HG02884 (cell line): ENCODE data around the gene ZNHIT2.
A peak's percentile ranks its signal among the peaks of the same experiment; 100 is the strongest.

Experiments
- ATAC-seq: cut with Tn5 transposase; IDR thresholded peaks from one replicate; pipeline ENCODE4 v1.9.1; 2021; ENCODE audit warnings: mild to moderate bottlenecking, moderate library complexity; ENCODE audit not compliant: unreplicated experiment

ZNHIT2 gene

GRCh38 chr11:65107751-65108468, 9.6 kb downstream of the ZNHIT2 start:
- no peak for ATAC-seq

- ATAC-seq = no peak
These were observed 10.4 kb downstream of the ZNHIT2 start for GRCh38 chr11:65107078-65107477.

GRCh38 chr11:65104628-65105027, 12.9 kb downstream of the ZNHIT2 start:
- no peak for ATAC-seq

GRCh38 chr11:65103476-65103875, 14.0 kb downstream of the ZNHIT2 start:
- ATAC-seq = no peak

- ATAC-seq = no peak
These were observed 15.1 kb downstream of the ZNHIT2 start for GRCh38 chr11:65102142-65103095.

- no peak for ATAC-seq
These were observed 16.7 kb downstream of the ZNHIT2 start for GRCh38 chr11:65100674-65101350.

GRCh38 chr11:65096926-65097325, 20.6 kb downstream of the ZNHIT2 start:
- no peak for ATAC-seq

GRCh38 chr11:65095974-65096806, 21.3 kb downstream of the ZNHIT2 start, which contains the start of gene VPS51:
TSS of gene VPS51 (plus strand) at chr11:65096214. CDS start at chr11:65096251, 37 bp downstream.
- peak; percentile 75 for ATAC-seq

GRCh38 chr11:65095427-65095826, 22.1 kb downstream of the ZNHIT2 start:
- no peak for ATAC-seq

GRCh38 chr11:65090628-65091027, 26.9 kb downstream of the ZNHIT2 start:
- no peak for ATAC-seq

GRCh38 chr11:65089621-65090020, 27.9 kb downstream of the ZNHIT2 start:
- ATAC-seq = no peak

GRCh38 chr11:65087827-65088226, 29.7 kb downstream of the ZNHIT2 start:
- ATAC-seq = no peak

- ATAC-seq = no peak
These were observed 30.3 kb downstream of the ZNHIT2 start for GRCh38 chr11:65087216-65087615.

GRCh38 chr11:65086809-65087208, 30.7 kb downstream of the ZNHIT2 start:
- no peak for ATAC-seq

- ATAC-seq = no peak
These were observed 32.1 kb downstream of the ZNHIT2 start for GRCh38 chr11:65085446-65085845.

GRCh38 chr11:65084598-65085375, 32.7 kb downstream of the ZNHIT2 start:
- ATAC-seq = no peak

GRCh38 chr11:65083834-65084597, 33.5 kb downstream of the ZNHIT2 start, which contains the start of the genes CDCA5 and ZFPL1:
TSS of gene CDCA5 (minus strand) at chr11:65084040. CDS start at chr11:65083978, 62 bp downstream.
TSS of gene ZFPL1 (plus strand) at chr11:65084222. CDS start at chr11:65084699, 477 bp downstream.
- ATAC-seq = peak; percentile 87

GRCh38 chr11:65083134-65083833, 34.2 kb downstream of the ZNHIT2 start:
- no peak for ATAC-seq
